Midbrain (tissue), 1 donor: Measurements from ENCODE around the gene ARHGEF33.

Experiments used
- DNase-seq: peaks from one replicate; lab custom pipeline; 2025; lab: John Stamatoyannopoulos, UW

The ARHGEF33 gene

DNA sequence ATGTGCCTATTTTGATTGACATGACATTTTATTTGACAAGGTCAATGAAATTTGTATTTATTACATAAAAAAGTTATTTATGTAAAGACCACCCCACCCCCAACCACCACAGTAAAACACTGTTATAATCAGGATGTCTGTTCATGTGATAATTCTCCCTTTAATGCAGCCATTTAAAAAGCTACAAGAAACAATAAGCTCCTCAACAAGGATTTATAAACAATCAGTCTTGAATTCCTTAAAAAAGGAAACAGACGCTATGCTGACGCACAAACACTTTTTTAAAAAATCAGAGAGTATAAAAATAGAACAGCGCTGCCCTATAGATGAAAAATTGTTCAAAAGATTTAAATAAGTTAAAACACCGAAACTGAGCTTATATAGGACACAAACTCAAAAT, 129.0 kb downstream of the ARHGEF33 start:
- DNase-seq: no peak

DNA sequence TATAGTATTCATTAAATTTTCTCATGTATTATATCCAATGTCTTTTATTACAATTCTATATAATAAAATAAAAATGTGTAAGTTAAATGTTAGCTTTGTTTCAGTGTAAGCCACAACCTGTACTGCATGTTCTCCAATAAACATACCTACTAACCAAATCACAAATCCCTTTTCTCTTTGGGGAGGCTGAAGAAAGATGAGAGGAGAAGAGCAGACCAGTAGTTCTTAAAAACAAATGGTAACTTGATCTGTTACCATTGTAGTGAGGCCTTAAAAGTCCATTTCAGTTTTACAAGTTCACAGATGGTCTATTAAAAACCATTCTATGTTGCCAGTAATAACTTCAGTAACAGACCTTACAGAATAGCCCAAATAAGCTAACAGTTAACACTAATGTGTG, 130.7 kb downstream of the ARHGEF33 start:
- DNase-seq: no peak

DNA sequence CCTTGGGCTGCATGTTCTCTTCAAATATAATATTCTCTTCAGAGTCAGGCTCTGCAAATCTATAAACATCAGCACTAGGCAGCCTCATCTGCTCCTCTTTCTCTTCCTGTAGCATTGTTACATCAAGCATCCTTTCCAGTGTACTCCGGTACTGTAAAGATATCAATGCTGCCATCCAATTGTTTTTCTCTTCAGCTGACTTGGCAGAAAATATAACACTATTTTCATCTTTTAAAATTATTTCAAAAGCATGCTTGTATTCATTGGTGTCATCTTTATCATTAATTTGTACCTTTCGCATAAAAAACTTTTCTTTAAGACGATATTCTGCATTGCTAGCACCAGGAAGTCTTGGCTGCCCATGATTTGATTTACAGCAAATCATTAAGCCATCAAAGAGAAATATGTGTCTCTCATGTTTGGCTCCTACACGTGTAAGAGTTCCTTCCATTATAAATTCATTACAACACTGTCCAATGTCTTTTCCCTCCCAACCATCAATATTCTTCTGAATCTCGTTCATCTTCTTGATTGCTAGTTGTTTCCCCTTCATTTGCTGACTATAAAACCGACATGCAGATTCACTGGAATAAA, 133.1 kb downstream of the ARHGEF33 start:
- no peak for DNase-seq

DNA sequence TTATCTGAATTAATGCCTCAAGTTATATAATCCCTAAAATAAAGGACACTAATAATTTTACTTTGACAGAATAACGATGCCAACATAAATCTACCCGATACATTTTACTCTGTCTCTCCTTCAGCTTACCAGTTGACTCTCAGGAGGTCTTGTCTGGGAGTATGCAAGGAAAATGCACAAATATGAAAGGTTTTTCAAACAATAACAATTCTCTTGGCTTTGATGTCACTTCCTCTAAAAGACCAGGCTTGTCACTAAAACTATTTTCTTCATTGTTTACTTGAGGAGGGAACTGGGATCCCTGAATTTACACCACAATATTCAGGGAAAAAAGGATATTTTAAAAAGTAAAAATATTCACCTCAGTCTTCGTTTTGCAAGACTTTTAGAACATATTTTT, 134.0 kb downstream of the ARHGEF33 start:
- no peak for DNase-seq

DNA sequence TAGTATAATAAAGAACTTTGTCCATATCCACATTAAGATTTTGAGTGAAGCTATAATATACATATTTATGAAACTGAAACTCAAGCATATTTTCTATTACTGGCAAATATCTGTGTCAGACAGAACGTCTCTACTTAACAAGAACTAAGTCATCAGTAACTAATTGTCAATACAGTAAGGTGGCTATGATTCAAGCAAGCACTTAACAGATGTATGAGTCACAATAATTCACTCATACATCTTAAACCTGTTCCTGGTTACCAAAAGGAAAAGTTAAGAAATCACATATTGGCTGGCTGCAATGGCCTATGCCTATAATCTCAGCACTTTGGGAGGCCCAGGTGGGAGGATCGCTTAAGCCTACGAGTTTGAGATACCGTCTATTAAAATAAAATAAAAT, 135.2 kb downstream of the ARHGEF33 start:
- no peak for DNase-seq
